Spleen (tissue), 11 donors: Measurements from ENCODE around the gene NDUFC2. TPM values are rescaled to one million over a fixed set of nuclear protein-coding genes. Genes with fewer than 3 reads are reported as not detected.
"Not testable (repeated sequence)": the region's sequence is repeated elsewhere in the genome, so short reads cannot be mapped to it uniquely, and the experiment has no call there.

Experiments used
- DNase-seq: peaks from one replicate; pipeline ENCODE4 v3.0.0-alpha.2; 2020
- H3K27ac ChIP-seq, 8 donors: fragments of 200-600 bp; sonication (generic) in 7 of 8; 1 replicate in 4 of 8; 2 replicates in 4 of 8; pipeline versions ENCODE4 v1.5.0 to v1.8.0; 2016 to 2021; ENCODE audit warnings: inconsistent platforms in 4 of 8, mild to moderate bottlenecking in 4 of 8, moderate library complexity in 1 of 8
- H3K27me3 ChIP-seq, 7 donors: fragments of 200-600 bp; sonication (generic) in 6 of 7; replicated peaks in 1 of 7; 1 replicate in 4 of 7; 2 replicates in 3 of 7; pipeline versions ENCODE4 v1.5.0 to v1.8.0; 2016 to 2021; ENCODE audit warnings: inconsistent platforms in 3 of 7, mild to moderate bottlenecking in 1 of 7
- H3K36me3 ChIP-seq, 6 donors: fragments of 200-600 bp; sonication (generic) in 5 of 6; 1 replicate in 4 of 6; 2 replicates in 2 of 6; pipeline versions ENCODE4 v1.5.0 to v1.8.0; 2016 to 2021; ENCODE audit warnings: inconsistent platforms in 2 of 6
- H3K4me1 ChIP-seq, 6 donors: fragments of 200-600 bp; sonication (generic) in 5 of 6; 1 replicate in 3 of 6; 2 replicates in 3 of 6; pipeline versions ENCODE4 v1.5.0 to v1.8.0; 2016 to 2021; ENCODE audit warnings: inconsistent platforms in 3 of 6
- H3K4me3 ChIP-seq, 8 donors: fragments of 200-600 bp; sonication (generic) in 7 of 8; 1 replicate in 4 of 8; 2 replicates in 4 of 8; pipeline versions ENCODE4 v1.5.0 to v1.8.0; 2016 to 2021; ENCODE audit warnings: inconsistent platforms in 4 of 8, mild to moderate bottlenecking in 4 of 8, moderate library complexity in 2 of 8
- H3K9me3 ChIP-seq, 8 donors: fragments of 200-600 bp; sonication (generic) in 7 of 8; 1 replicate in 4 of 8; 2 replicates in 4 of 8; pipeline versions ENCODE4 v1.5.0 to v1.8.0; 2016 to 2021; ENCODE audit warnings: inconsistent platforms in 4 of 8
- CTCF ChIP-seq, 11 experiments: fragments of 200-600 bp in 7 of 11; fragments of 450-650 bp in 4 of 11; sonication (generic) in 4 of 11; IDR thresholded peaks in 8 of 11; conservative IDR thresholded peaks in 3 of 11; 1 replicate in 7 of 11; 2 replicates in 4 of 11; pipeline versions ENCODE4 v1.4.0 to v1.8.0; 2016 to 2021; ENCODE audit warnings: antibody characterized with exemption in 11 of 11, inconsistent platforms in 4 of 11, mild to moderate bottlenecking in 1 of 11
- POLR2A ChIP-seq, 3 donors: fragments of 450-650 bp; IDR thresholded peaks; one replicate each; pipeline ENCODE4 v1.5.1; 2017; ENCODE audit warnings: antibody characterized with exemption in 3 of 3, mild to moderate bottlenecking in 1 of 3
- POLR2AphosphoS5 ChIP-seq, 3 donors: sonication (generic); formaldehyde crosslinking; IDR thresholded peaks; one replicate each; pipeline ENCODE4 v1.5.1; 2017; ENCODE audit warnings: antibody characterized with exemption in 3 of 3
- WGBS, 5 donors: extraction: QIAGEN DNeasy Blood & Tissue Kit in 3 of 5; methylation state at CpG; one replicate each; pipeline versions ENCODE4 v1.1.5 to v1.1.7; 2013 to 2018; 5-methylcytosine and 5-hydroxymethylcytosine counted together
- intact Hi-C: fragments of 100-400 bp; cut with DNase I; formaldehyde crosslinking; loops from one replicate; pipeline ENCODE4 v1.15.0; 2023; ENCODE audit warnings: low total_unique reads
- polyA plus RNA-seq, 3 donors: library from polyadenylated mRNA; stranded (reverse); fragments of 200-250 nt; gene quantifications; one replicate each; pipeline ENCODE4 v1.2.1, GENCODE V29; 2013
- total RNA-seq, 7 donors: library from RNA; depleted of rRNA in 3 of 7; stranded (reverse); fragments of >200 nt in 3 of 7; fragmentation: NEBNext Ultra II Directional in 4 of 7; extraction: Animal tissue kit (Norgen Biotek cat#: 25700) in 4 of 7; gene quantifications; one replicate each; pipeline versions ENCODE4 v1.1.0 to v1.2.1, GENCODE V29; 2016 to 2021
- donor health status: healthy with polysubstance abuse.
- donor health status: DM: no; HTN: no; CAD: no; lungs with moderate emphysema.
- donor health status: DM: no; HTN: no; CAD: no.
- donor health status: Bipolar disorder and iron deficiency.
- donor health status: healthy.
- donor health status: DM: no; HTN: no; CAD: no.
- donor health status: DM: yes; HTN: yes; CAD: no.

NDUFC2 gene
- total and polyA plus RNA-seq, 10 donors = 44.1 to 135 (median 94.9) TPM

GRCh38 chr11:78100261-78100660 lies 20.6 kb upstream of the NDUFC2 start:
- WGBS, 5 donors = 77 to 93% (median 79%) methylated on average over 5 of the region's 5 CpGs
- no peaks in the 10 kb centered on the region for H3K9me3 ChIP-seq
- DNase-seq = no peak
- H3K4me3 ChIP-seq = no peak overlapping the region
- TF ChIP-seq CTCF (IDR thresholded peaks at IDR 0.05 in 8 of 11, conservative IDR thresholded peaks at IDR 0.05 in 3 of 11) = no peak
- no peak for TF ChIP-seq POLR2AphosphoS5 (IDR thresholded peaks at IDR 0.05)
- no peak for TF ChIP-seq POLR2A (IDR thresholded peaks at IDR 0.05)
- intact Hi-C loops = no loop called here
- H3K36me3 ChIP-seq = peaks cover 0 to 82% (median 37%) of the 10 kb centered on the region in 6 donors
- H3K4me1 ChIP-seq = no peaks in the 10 kb centered on the region
- no peak overlapping the region for H3K27ac ChIP-seq
- H3K27me3 ChIP-seq = no peaks in the 10 kb centered on the region

- TF ChIP-seq POLR2AphosphoS5 (IDR thresholded peaks at IDR 0.05) (no peak), POLR2A (IDR thresholded peaks at IDR 0.05) (no peak), CTCF (IDR thresholded peaks at IDR 0.05 in 8 of 11, conservative IDR thresholded peaks at IDR 0.05 in 3 of 11) (no peak)
- intact Hi-C loops = no loop called here
- Histone ChIP-seq H3K9me3 (no peaks in the 10 kb centered on the region), H3K4me1 (no peaks in the 10 kb centered on the region), H3K27ac (no peak overlapping the region), H3K4me3 (no peak overlapping the region), H3K36me3 (peaks cover 0 to 81% (median 39%) of the 10 kb centered on the region in 6 donors), H3K27me3 (no peaks in the 10 kb centered on the region)
- 87 to 94% (median 92%) methylated on average over 4 of the region's 4 CpGs for WGBS, 5 donors
- DNase-seq = no peak
These were observed 20.0 kb upstream of the NDUFC2 start for GRCh38 chr11:78099666-78100065.

- Histone ChIP-seq H3K27ac (no peak overlapping the region), H3K4me1 (no peaks in the 10 kb centered on the region), H3K4me3 (no peak overlapping the region), H3K27me3 (no peaks in the 10 kb centered on the region), H3K9me3 (no peaks in the 10 kb centered on the region), H3K36me3 (peaks cover 0 to 69% (median 33%) of the 10 kb centered on the region in 6 donors)
- WGBS, 5 donors = 91 to 98% (median 95%) methylated on average over 7 of the region's 7 CpGs
- no peak for DNase-seq
- TF ChIP-seq CTCF (IDR thresholded peaks at IDR 0.05 in 8 of 11, conservative IDR thresholded peaks at IDR 0.05 in 3 of 11) = no peak
- TF ChIP-seq POLR2AphosphoS5 (IDR thresholded peaks at IDR 0.05) = no peak
- TF ChIP-seq POLR2A (IDR thresholded peaks at IDR 0.05) = no peak
- intact Hi-C loops = no loop called here
These were observed 18.2 kb upstream of the NDUFC2 start for GRCh38 chr11:78097666-78098385.

GRCh38 chr11:78094250-78094649 lies 14.6 kb upstream of the NDUFC2 start:
- intact Hi-C loops = no loop called here

GRCh38 chr11:78086521-78087074 lies 6.9 kb upstream of the NDUFC2 start:
- 84 to 95% (median 92%) methylated on average over 6 of the region's 6 CpGs for WGBS, 5 donors
- DNase-seq, H3K36me3 ChIP-seq, H3K4me1 ChIP-seq, intact Hi-C loops, H3K9me3 ChIP-seq, H3K4me3 ChIP-seq, H3K27ac ChIP-seq, H3K27me3 ChIP-seq: not testable (repeated sequence)

More at GRCh38 chr11:78094250-78094649, 14.6 kb upstream of the NDUFC2 start:
- no peaks in the 10 kb centered on the region for H3K4me1 ChIP-seq
- WGBS, 5 donors = 66 to 95% (median 73%) methylated on average over 2 of the region's 2 CpGs
- H3K4me3 ChIP-seq = no peak overlapping the region
- H3K9me3 ChIP-seq = no peaks in the 10 kb centered on the region
- TF ChIP-seq POLR2A (IDR thresholded peaks at IDR 0.05) (no peak), POLR2AphosphoS5 (IDR thresholded peaks at IDR 0.05) (no peak), CTCF (IDR thresholded peaks at IDR 0.05 in 8 of 11, conservative IDR thresholded peaks at IDR 0.05 in 3 of 11) (no peak)
- H3K27ac ChIP-seq = no peak overlapping the region
- peaks cover 0 to 40% (median 10%) of the 10 kb centered on the region in 6 donors for H3K36me3 ChIP-seq
- no peaks in the 10 kb centered on the region for H3K27me3 ChIP-seq
- no peak for DNase-seq
